ENCODE measurements around the gene PBX1. TPM values are rescaled to one million over a fixed set of nuclear protein-coding genes. Genes with fewer than 3 reads are reported as not detected.
"Not testable (repeated sequence)": the region's sequence is repeated elsewhere in the genome, so short reads cannot be mapped to it uniquely, and the experiment has no call there.

PBX1 gene
- total and polyA plus RNA-seq, 7 donors, result 6.7 to 168 (median 118) TPM

- WGBS, 2 donors, result 21 to 69% methylated on average over 5 of the region's 5 CpGs
- Histone ChIP-seq H3K4me1 (no peaks in the 10 kb centered on the region), H3K27ac (no peak overlapping the region), H3K36me3 (no peaks in the 10 kb centered on the region), H3K27me3 (no peaks in the 10 kb centered on the region), H3K4me3 (no peak overlapping the region), H3K9me3 (no peaks in the 10 kb centered on the region)
- TF ChIP-seq POLR2A (IDR thresholded peaks at IDR 0.05) (no peak), POLR2AphosphoS5 (IDR thresholded peaks at IDR 0.05) (no peak), EP300 (IDR thresholded peaks at IDR 0.05) (no peak), CTCF (IDR thresholded peaks at IDR 0.05) (no peak)
- intact Hi-C loops (cut with DNase I), result no loop called here
- no peak for DNase-seq
These were observed 23.9 kb upstream of the PBX1 start for GRCh38 chr1:164534863-164535610.

- not testable (repeated sequence) for H3K4me1 ChIP-seq, H3K9me3 ChIP-seq, H3K27ac ChIP-seq, H3K27me3 ChIP-seq, DNase-seq, H3K36me3 ChIP-seq, H3K4me3 ChIP-seq
- 90 to 93% methylated on average over 8 of the region's 8 CpGs for WGBS, 2 donors
- intact Hi-C loops (cut with DNase I), result loop anchor here (10.0 kb wide), 1 partner anchor 1138 kb away; no protein-coding TSS in a partner anchor
These were observed 6.5 kb upstream of the PBX1 start for GRCh38 chr1:164552463-164552988.

- TF ChIP-seq CTCF (IDR thresholded peaks at IDR 0.05), result no peak
- TF ChIP-seq POLR2AphosphoS5 (IDR thresholded peaks at IDR 0.05), result no peak
- intact Hi-C loops (cut with DNase I), result loop anchor here (5.0 to 10.0 kb wide), 2 partner anchors 115 to 1142 kb away; no protein-coding TSS in a partner anchor
- H3K4me1 ChIP-seq, result peaks cover 0 to 8% (median 3%) of the 10 kb centered on the region in 4 donors
- peaks cover 0 to 3% (median 0%) of the 10 kb centered on the region in 4 donors for H3K9me3 ChIP-seq
- WGBS, 2 donors, result 21 to 72% methylated on average over 4 of the region's 4 CpGs
- no peaks in the 10 kb centered on the region for H3K36me3 ChIP-seq
- no peak overlapping the region for H3K4me3 ChIP-seq
- DNase-seq, result no peak
- H3K27me3 ChIP-seq, result no peaks in the 10 kb centered on the region
- peak overlapping the region in 3 of 4 donors; percentile 77 to 94 (median 85) for H3K27ac ChIP-seq
These were observed 1.7 kb upstream of the PBX1 start for GRCh38 chr1:164557270-164557669.

- H3K4me3 ChIP-seq, result peak overlapping the region; percentile 67 to 90 (median 84)
- TF ChIP-seq EP300 (IDR thresholded peaks at IDR 0.05) (no peak), POLR2AphosphoS5 (IDR thresholded peaks at IDR 0.05) (peak in 1 of 4 donors; percentile 5)
- peaks cover 0 to 8% (median 3%) of the 10 kb centered on the region in 4 donors for H3K4me1 ChIP-seq
- H3K36me3 ChIP-seq, result no peaks in the 10 kb centered on the region
- peak; percentile 70 for DNase-seq
- WGBS, 2 donors, result 0 to 1% methylated on average over 20 of the region's 20 CpGs
- H3K27me3 ChIP-seq, result no peaks in the 10 kb centered on the region
- no peaks in the 10 kb centered on the region for H3K9me3 ChIP-seq
- peak overlapping the region; percentile 82 to 94 (median 88) for H3K27ac ChIP-seq
- intact Hi-C loops (cut with DNase I), result loop anchor here (5.0 to 10.0 kb wide), 8 partner anchors 78 to 1145 kb away; no protein-coding TSS in a partner anchor
These were observed 513 bp downstream of the PBX1 start for GRCh38 chr1:164559342-164560051.

GRCh38 chr1:164560121-164560541 lies 1.1 kb downstream of the PBX1 start:
- Histone ChIP-seq H3K9me3 (no peaks in the 10 kb centered on the region), H3K4me3 (peak overlapping the region; percentile 67 to 90 (median 84)), H3K27me3 (no peaks in the 10 kb centered on the region), H3K4me1 (peaks cover 0 to 10% (median 3%) of the 10 kb centered on the region in 4 donors), H3K27ac (peak overlapping the region; percentile 82 to 94 (median 88)), H3K36me3 (no peaks in the 10 kb centered on the region)
- 1% methylated on average over 11 of the region's 11 CpGs for WGBS, 2 donors
- DNase-seq, result no peak
- TF ChIP-seq CTCF (IDR thresholded peaks at IDR 0.05) (no peak), POLR2AphosphoS5 (IDR thresholded peaks at IDR 0.05) (no peak), EP300 (IDR thresholded peaks at IDR 0.05) (no peak), POLR2A (IDR thresholded peaks at IDR 0.05) (no peak)
- intact Hi-C loops (cut with DNase I), result loop anchor here (5.0 to 10.0 kb wide), 6 partner anchors 77 to 1025 kb away; no protein-coding TSS in a partner anchor

All from sigmoid colon (tissue), 7 donors.